Progenitor cell of endocrine pancreas (in vitro differentiated cells): Measurements from ENCODE around the gene IFITM2. TPM values are rescaled to one million over a fixed set of nuclear protein-coding genes. Genes with fewer than 3 reads are reported as not detected.

ENCODE experiments used
- DNase-seq: peaks from one replicate; pipeline ENCODE4 v3.0.0; 2021; ENCODE audit warnings: low spot score; ENCODE audit not compliant: unreplicated experiment
- H3K27ac Mint-ChIP-seq: 2 replicates; pipeline ENCODE4 v1.8.0; 2021; ENCODE audit warnings: mild to moderate bottlenecking, moderate library complexity, mixed read lengths
- H3K27me3 Mint-ChIP-seq: 2 replicates; pipeline ENCODE4 v1.8.0; 2021; ENCODE audit warnings: mixed read lengths
- H3K36me3 Mint-ChIP-seq: 2 replicates; pipeline ENCODE4 v1.8.0; 2022; ENCODE audit warnings: mixed read lengths; ENCODE audit not compliant: insufficient read depth
- H3K4me1 Mint-ChIP-seq: 2 replicates; pipeline ENCODE4 v1.8.0; 2021; ENCODE audit warnings: low read depth, mixed read lengths
- H3K4me3 Mint-ChIP-seq: 2 replicates; pipeline ENCODE4 v1.8.0; 2021; ENCODE audit warnings: low read depth, mild to moderate bottlenecking, moderate library complexity, mixed read lengths
- H3K9me3 Mint-ChIP-seq: 2 replicates; pipeline ENCODE4 v1.8.0; 2021; ENCODE audit warnings: low read depth, mixed read lengths
- total RNA-seq: library from RNA; stranded (reverse); gene quantifications from 2 replicates; pipeline ENCODE4 v1.2.1, GENCODE V29; 2021
- TF ChIP-seq, protein P1 (sequence below): fragments of 200-600 bp; sonication (generic); IDR thresholded peaks from one replicate; pipeline ENCODE4 v1.5.0; 2021; ENCODE audit warnings: antibody characterized with exemption, mild to moderate bottlenecking; ENCODE audit not compliant: unreplicated experiment

Gene IFITM2
- total RNA-seq, 1 donor from 2014 or later, result 33.2 TPM

DNA sequence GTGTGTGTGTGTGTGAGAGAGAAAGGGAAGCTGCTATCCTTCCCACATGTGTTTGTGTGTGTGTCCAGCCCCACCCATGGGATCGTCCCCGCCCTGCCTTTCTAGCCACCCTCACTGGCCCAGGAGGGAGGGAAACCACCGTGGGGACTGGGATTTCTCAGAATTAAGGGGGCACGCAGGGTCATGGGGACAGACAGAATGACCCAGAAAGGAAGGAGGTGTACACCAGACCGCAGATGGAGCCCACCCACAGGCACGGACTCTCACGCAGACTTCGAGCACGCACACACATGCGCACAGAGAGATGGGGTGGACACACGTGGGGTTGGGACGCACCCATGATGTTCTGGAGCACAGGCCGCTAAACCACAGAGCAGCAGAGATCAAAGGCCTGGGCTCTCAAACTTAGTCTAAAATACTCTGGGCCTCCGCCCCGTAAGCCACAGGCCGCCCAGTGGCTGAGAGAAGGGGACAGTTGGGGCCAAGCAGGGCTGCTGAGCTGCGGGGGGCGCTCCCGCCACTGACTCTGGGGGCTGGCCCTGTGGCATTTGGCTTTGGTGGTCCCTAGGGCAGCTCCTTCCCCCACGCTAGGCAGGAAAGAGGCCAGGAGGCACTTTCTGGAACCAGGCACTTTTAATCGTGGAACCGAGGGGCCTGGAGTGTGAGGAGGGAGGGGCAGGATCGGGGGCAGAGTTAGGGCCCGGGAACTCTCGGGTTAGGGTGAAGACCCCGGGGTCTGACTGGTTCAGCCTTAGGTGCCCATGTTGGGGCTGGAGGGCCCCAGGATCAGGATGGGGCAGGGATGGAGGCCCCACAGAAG lies 9.8 kb upstream of the IFITM2 start:
- DNase-seq, result no peak
- Mint-ChIP-seq H3K27me3 (peaks cover 13% of the 10 kb centered on the region), H3K4me3 (no peak overlapping the region), H3K36me3 (no peaks in the 10 kb centered on the region), H3K4me1 (peaks cover 9% of the 10 kb centered on the region), H3K9me3 (no peaks in the 10 kb centered on the region), H3K27ac (no peak overlapping the region)
- TF ChIP-seq, protein P1, sequence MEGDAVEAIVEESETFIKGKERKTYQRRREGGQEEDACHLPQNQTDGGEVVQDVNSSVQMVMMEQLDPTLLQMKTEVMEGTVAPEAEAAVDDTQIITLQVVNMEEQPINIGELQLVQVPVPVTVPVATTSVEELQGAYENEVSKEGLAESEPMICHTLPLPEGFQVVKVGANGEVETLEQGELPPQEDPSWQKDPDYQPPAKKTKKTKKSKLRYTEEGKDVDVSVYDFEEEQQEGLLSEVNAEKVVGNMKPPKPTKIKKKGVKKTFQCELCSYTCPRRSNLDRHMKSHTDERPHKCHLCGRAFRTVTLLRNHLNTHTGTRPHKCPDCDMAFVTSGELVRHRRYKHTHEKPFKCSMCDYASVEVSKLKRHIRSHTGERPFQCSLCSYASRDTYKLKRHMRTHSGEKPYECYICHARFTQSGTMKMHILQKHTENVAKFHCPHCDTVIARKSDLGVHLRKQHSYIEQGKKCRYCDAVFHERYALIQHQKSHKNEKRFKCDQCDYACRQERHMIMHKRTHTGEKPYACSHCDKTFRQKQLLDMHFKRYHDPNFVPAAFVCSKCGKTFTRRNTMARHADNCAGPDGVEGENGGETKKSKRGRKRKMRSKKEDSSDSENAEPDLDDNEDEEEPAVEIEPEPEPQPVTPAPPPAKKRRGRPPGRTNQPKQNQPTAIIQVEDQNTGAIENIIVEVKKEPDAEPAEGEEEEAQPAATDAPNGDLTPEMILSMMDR, result no peak

DNA sequence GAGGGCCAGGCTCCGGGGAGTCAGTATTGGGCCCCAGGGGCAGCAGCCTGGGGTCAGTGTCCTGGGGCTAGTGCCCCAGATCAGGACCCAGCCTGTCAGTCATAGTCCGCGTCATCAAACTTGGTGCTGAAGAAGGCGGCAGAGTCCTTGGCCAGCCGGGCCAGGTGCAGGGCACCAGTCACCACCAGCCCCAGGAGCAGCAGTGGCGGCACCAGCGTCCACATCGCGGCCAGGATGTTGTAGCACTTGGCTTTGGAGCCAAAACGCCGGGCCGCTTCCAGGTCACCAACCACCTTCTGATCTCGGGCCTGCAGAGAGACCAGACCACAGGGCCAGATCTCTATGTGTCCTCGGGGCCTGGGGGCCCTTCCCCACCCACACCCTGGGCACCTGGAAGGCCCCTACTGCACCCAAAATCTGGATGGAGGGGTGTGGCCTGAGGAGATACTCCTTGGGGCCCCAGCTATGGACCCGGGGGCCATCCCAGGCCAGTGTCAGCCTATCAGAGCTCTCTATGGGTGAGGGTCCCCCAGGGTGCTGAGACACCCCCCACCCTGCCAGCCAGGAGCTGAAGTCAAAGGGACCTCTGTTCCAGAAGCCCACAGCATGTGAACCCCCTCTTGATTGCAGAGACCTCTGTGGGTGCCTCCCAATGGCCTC lies 9.1 kb upstream of the IFITM2 start:
- peaks cover 9% of the 10 kb centered on the region for H3K4me1 Mint-ChIP-seq
- peaks cover 13% of the 10 kb centered on the region for H3K27me3 Mint-ChIP-seq
- TF ChIP-seq, protein P1, result no peak
- H3K9me3 Mint-ChIP-seq, result no peaks in the 10 kb centered on the region
- no peak for DNase-seq
- no peaks in the 10 kb centered on the region for H3K36me3 Mint-ChIP-seq
- H3K4me3 Mint-ChIP-seq, result no peak overlapping the region
- no peak overlapping the region for H3K27ac Mint-ChIP-seq

DNA sequence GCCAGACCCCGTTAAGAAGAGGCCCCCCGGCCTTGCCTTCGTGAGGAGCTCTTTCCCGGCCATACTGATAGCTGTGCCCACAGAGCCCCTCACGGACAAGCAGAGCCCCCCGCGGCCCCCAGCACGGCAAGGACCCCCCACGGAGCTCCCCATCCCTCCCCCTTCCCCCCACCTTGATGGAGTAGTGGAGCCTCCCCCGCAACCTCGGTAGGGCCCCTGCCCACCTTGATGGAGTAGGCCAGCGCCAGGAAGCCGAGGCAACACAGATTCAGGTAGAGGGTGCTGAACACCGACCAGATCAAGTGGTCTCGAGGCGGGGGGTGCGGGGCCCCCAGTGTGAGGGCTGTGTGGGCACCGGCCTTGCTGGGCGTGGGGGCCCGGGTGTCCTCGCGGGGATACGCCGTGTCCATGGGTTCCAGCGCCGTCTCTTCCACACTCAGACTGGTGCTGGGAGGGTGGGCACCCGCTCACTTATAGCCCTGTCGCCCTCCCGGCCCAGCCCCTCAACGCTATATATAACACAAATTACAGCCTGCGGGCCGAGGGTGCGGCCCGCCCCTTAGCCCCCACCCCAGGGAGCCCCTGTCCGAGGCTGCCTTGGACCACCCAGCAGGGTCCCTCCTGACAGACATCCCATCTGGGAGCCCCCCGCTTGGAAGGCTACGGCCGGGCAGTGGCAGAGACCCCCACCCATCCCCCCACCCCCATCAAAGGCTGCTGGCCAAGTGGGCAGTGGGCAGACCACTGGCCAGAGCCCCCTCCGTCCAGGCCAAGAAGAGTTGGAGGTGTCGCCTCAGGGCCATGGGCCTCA lies 8.3 kb upstream of the IFITM2 start, which contains the start of gene IFITM5:
Gene IFITM5 (minus strand): TSS at position 446 of the 811 bp plus-strand sequence. CDS start 36 bp downstream, at position 410.
- TF ChIP-seq, protein P1, result no peak
- Mint-ChIP-seq H3K4me3 (no peak within 1 kb of the TSS), H3K27me3 (peaks cover 13% of the 10 kb centered on the region), H3K36me3 (no peaks in the 10 kb centered on the region), H3K9me3 (no peaks in the 10 kb centered on the region), H3K4me1 (peaks cover 9% of the 10 kb centered on the region), H3K27ac (no peak within 1 kb of the TSS)
- no peak for DNase-seq

GRCh38 chr11:299951-300735 lies 7.5 kb upstream of the IFITM2 start:
- peaks cover 12% of the 10 kb centered on the region for H3K4me1 Mint-ChIP-seq
- H3K4me3 Mint-ChIP-seq, result no peak overlapping the region
- TF ChIP-seq, protein P1, result peak; percentile 32
- no peak overlapping the region for H3K27ac Mint-ChIP-seq
- no peak for DNase-seq
- peaks cover 13% of the 10 kb centered on the region for H3K27me3 Mint-ChIP-seq
- H3K9me3 Mint-ChIP-seq, result no peaks in the 10 kb centered on the region
- no peaks in the 10 kb centered on the region for H3K36me3 Mint-ChIP-seq
